Esophagus muscularis mucosa (tissue), 4 donors: Measurements from ENCODE around the gene MPP3. TPM values are rescaled to one million over a fixed set of nuclear protein-coding genes. Genes with fewer than 3 reads are reported as not detected.

Experiments
- DNase-seq: peaks from one replicate; pipeline ENCODE4 v3.0.0-alpha.2; 2017; ENCODE audit errors: extremely low spot score
- H3K27ac ChIP-seq, 4 donors: fragments of 200-600 bp; sonication (generic); replicated peaks in 1 of 4; 1 replicate in 3 of 4; 2 replicates in 1 of 4; pipeline ENCODE4 v1.5.1; 2016 to 2019; ENCODE audit warnings: mild to moderate bottlenecking in 1 of 4
- H3K27me3 ChIP-seq, 4 donors: fragments of 200-600 bp; sonication (generic); one replicate each; pipeline versions ENCODE4 v1.5.1 to v1.6.0; 2016 to 2019
- H3K36me3 ChIP-seq, 4 donors: fragments of 200-600 bp; sonication (generic); one replicate each; pipeline ENCODE4 v1.5.1; 2016 to 2019
- H3K4me1 ChIP-seq, 4 donors: fragments of 200-600 bp; sonication (generic); one replicate each; pipeline ENCODE4 v1.5.1; 2016 to 2019
- H3K4me3 ChIP-seq, 4 donors: fragments of 200-600 bp; sonication (generic); 1 replicate in 2 of 4; 2 replicates in 2 of 4; pipeline ENCODE4 v1.5.1; 2016 to 2019; ENCODE audit warnings: mild to moderate bottlenecking in 4 of 4, moderate library complexity in 1 of 4
- H3K9me3 ChIP-seq, 4 donors: fragments of 200-600 bp; sonication (generic); 1 replicate in 3 of 4; 2 replicates in 1 of 4; pipeline ENCODE4 v1.5.1; 2016 to 2019
- CTCF ChIP-seq, 3 experiments: fragments of 200-600 bp in 2 of 3; fragments of 450-650 bp in 1 of 3; sonication (generic) in 2 of 3; IDR thresholded peaks; one replicate each; pipeline ENCODE4 v1.5.1; 2017 to 2019; ENCODE audit warnings: antibody characterized with exemption in 3 of 3, mild to moderate bottlenecking in 2 of 3, moderate library complexity in 1 of 3
- EP300 ChIP-seq: sonication (generic); formaldehyde crosslinking; IDR thresholded peaks from one replicate; pipeline ENCODE4 v1.6.1; 2017; ENCODE audit warnings: antibody characterized with exemption
- POLR2A ChIP-seq: fragments of 450-650 bp; IDR thresholded peaks from one replicate; pipeline ENCODE4 v1.6.1; 2017; ENCODE audit warnings: antibody characterized with exemption, moderate library complexity, mild to moderate bottlenecking, low read depth
- POLR2AphosphoS5 ChIP-seq, 2 donors: sonication (generic); formaldehyde crosslinking; IDR thresholded peaks; one replicate each; pipeline ENCODE4 v1.6.1; 2017; ENCODE audit warnings: antibody characterized with exemption in 2 of 2
- WGBS: methylation state at CpG from one replicate; pipeline ENCODE4 v1.1.5; 2018; 5-methylcytosine and 5-hydroxymethylcytosine counted together
- intact Hi-C: fragments of 100-400 bp; cut with DNase I; formaldehyde crosslinking; loops from one replicate; pipeline ENCODE4 v1.15.1; 2023
- total RNA-seq, 4 donors: library from RNA; depleted of rRNA; stranded (reverse); fragments of >200 nt; gene quantifications; one replicate each; pipeline versions ENCODE4 v1.1.0 to v1.2.1, GENCODE V29; 2016

Gene MPP3
- total RNA-seq, 4 donors from 2014 or later: 5.0 to 9.9 (median 6.2) TPM

GRCh38 chr17:43875476-43876147, 42.7 kb upstream of the MPP3 start:
- Histone ChIP-seq H3K4me1 (peaks cover 9 to 19% (median 10%) of the 10 kb centered on the region in 4 donors), H3K27me3 (no peaks in the 10 kb centered on the region), H3K27ac (no peak overlapping the region), H3K9me3 (no peaks in the 10 kb centered on the region), H3K36me3 (peaks cover 0 to 33% (median 13%) of the 10 kb centered on the region in 4 donors), H3K4me3 (no peak overlapping the region)
- intact Hi-C loops: loop anchor here (10.0 kb wide), 1 partner anchor 119 kb away; no protein-coding TSS in a partner anchor
- TF ChIP-seq POLR2A: no peak
- TF ChIP-seq EP300: no peak
- no peak for TF ChIP-seq POLR2AphosphoS5 (IDR thresholded peaks at IDR 0.05)
- no peak for TF ChIP-seq CTCF (IDR thresholded peaks at IDR 0.05)
- WGBS: 89% methylated on average over 3 of the region's 3 CpGs
- no peak for DNase-seq

GRCh38 chr17:43874293-43874692, 41.3 kb upstream of the MPP3 start:
- Histone ChIP-seq H3K4me3 (no peak overlapping the region), H3K36me3 (peaks cover 0 to 20% (median 7%) of the 10 kb centered on the region in 4 donors), H3K4me1 (peaks cover 9 to 19% (median 10%) of the 10 kb centered on the region in 4 donors), H3K9me3 (no peaks in the 10 kb centered on the region), H3K27me3 (no peaks in the 10 kb centered on the region), H3K27ac (no peak overlapping the region)
- WGBS: 71% methylated on average over 3 of the region's 3 CpGs
- TF ChIP-seq POLR2AphosphoS5 (IDR thresholded peaks at IDR 0.05) (no peak), POLR2A (no peak), EP300 (no peak), CTCF (IDR thresholded peaks at IDR 0.05) (no peak)
- intact Hi-C loops: loop anchor here (10.0 kb wide), 1 partner anchor 121 kb away; no protein-coding TSS in a partner anchor
- no peak for DNase-seq

GRCh38 chr17:43873815-43874214, 40.9 kb upstream of the MPP3 start:
- Histone ChIP-seq H3K27me3 (no peaks in the 10 kb centered on the region), H3K27ac (no peak overlapping the region), H3K9me3 (no peaks in the 10 kb centered on the region), H3K4me1 (peaks cover 6 to 15% (median 7%) of the 10 kb centered on the region in 4 donors), H3K4me3 (no peak overlapping the region), H3K36me3 (peaks cover 0 to 17% (median 4%) of the 10 kb centered on the region in 4 donors)
- TF ChIP-seq EP300: no peak
- TF ChIP-seq CTCF (IDR thresholded peaks at IDR 0.05): no peak
- no peak for TF ChIP-seq POLR2AphosphoS5 (IDR thresholded peaks at IDR 0.05)
- TF ChIP-seq POLR2A: no peak
- 68% methylated on average over 6 of the region's 6 CpGs for WGBS
- no peak for DNase-seq
- intact Hi-C loops: loop anchor here (10.0 kb wide), 1 partner anchor 121 kb away; no protein-coding TSS in a partner anchor

GRCh38 chr17:43873091-43873490, 40.1 kb upstream of the MPP3 start:
- H3K36me3 ChIP-seq: peaks cover 0 to 17% (median 4%) of the 10 kb centered on the region in 4 donors
- no peaks in the 10 kb centered on the region for H3K9me3 ChIP-seq
- WGBS: 65% methylated on average over 5 of the region's 5 CpGs
- H3K27me3 ChIP-seq: peaks cover 0 to 5% (median 0%) of the 10 kb centered on the region in 4 donors
- no peak overlapping the region for H3K4me3 ChIP-seq
- intact Hi-C loops: loop anchor here (10.0 kb wide), 1 partner anchor 122 kb away; no protein-coding TSS in a partner anchor
- no peak overlapping the region for H3K27ac ChIP-seq
- no peak for DNase-seq
- peaks cover 0 to 13% (median 1%) of the 10 kb centered on the region in 4 donors for H3K4me1 ChIP-seq
- TF ChIP-seq POLR2AphosphoS5 (IDR thresholded peaks at IDR 0.05): no peak
- TF ChIP-seq CTCF (IDR thresholded peaks at IDR 0.05): no peak
- no peak for TF ChIP-seq EP300
- TF ChIP-seq POLR2A: no peak
